ENCODE data around the gene ICE2. TPM values are rescaled to one million over a fixed set of nuclear protein-coding genes. Genes with fewer than 3 reads are reported as not detected.

ICE2 gene
- total RNA-seq, 1 experiment from 2014 or later, result 14.5 TPM

DNA sequence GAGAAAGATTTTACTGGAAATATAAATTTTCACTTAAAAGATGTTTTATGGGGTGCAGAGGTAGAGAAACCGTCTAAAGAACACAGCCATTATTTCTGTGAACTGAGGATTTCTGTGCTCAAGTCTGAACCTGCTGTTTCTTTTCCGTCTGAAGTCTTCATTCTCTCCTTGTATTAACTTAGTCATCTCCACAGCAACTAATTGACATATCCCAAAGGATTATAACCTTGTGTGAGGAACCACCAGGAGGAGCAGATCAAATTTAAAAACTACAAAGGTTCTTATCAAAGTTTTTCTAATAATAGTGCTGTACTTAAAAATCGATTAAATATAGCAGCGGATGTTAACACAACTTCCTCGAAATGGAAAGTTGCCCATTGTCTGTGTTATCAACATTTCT lies 31.1 kb upstream of the ICE2 start:
- H3K9me3 ChIP-seq, result no peaks in the 10 kb centered on the region
- no peak for DNase-seq
- H3K27me3 ChIP-seq, result no peaks in the 10 kb centered on the region
- H3K4me3 ChIP-seq, result no peak overlapping the region
- H3K36me3 ChIP-seq, result no peaks in the 10 kb centered on the region

DNA sequence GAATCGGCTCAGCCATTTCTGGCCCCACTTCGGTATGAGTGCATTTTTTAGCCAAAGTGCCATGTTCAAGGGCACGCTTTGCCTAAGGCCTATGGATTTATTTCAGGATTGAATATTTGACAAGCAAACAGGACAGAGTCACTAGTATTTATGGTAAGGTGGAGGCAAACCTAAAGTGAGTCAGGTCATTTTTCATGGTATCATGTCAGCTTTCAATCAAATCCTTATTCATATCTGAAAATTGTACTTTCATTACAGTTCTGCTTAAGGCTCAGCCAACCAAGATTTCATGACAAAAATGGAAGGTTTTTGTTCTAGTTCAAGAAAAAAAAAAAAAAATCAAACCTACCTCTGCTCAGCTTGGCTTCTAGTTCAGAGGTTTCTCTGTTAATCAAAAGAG lies 30.5 kb upstream of the ICE2 start:
- H3K9me3 ChIP-seq, result no peaks in the 10 kb centered on the region
- no peaks in the 10 kb centered on the region for H3K36me3 ChIP-seq
- no peaks in the 10 kb centered on the region for H3K27me3 ChIP-seq
- no peak overlapping the region for H3K4me3 ChIP-seq
- DNase-seq, result no peak

DNA sequence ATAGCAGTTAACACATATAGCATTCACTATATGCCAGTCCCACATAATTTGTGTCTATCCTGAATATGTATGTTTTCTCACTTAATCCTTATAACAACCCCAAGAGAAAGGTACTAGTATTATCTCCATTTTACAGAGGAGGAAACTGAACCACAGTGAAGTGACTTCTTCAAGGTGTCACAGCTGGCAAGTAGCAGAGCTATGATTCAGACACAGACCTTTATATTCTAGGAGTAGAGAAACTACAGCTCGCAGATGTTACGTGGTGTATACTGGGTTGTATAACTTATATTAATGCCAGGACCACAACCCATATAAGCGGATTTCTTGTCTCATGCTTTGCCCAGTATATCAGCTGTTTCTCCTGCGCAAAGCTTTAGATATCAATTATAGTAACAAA lies 29.5 kb upstream of the ICE2 start:
- no peaks in the 10 kb centered on the region for H3K27me3 ChIP-seq
- H3K4me3 ChIP-seq, result no peak overlapping the region
- no peaks in the 10 kb centered on the region for H3K9me3 ChIP-seq
- H3K36me3 ChIP-seq, result no peaks in the 10 kb centered on the region
- DNase-seq, result no peak

DNA sequence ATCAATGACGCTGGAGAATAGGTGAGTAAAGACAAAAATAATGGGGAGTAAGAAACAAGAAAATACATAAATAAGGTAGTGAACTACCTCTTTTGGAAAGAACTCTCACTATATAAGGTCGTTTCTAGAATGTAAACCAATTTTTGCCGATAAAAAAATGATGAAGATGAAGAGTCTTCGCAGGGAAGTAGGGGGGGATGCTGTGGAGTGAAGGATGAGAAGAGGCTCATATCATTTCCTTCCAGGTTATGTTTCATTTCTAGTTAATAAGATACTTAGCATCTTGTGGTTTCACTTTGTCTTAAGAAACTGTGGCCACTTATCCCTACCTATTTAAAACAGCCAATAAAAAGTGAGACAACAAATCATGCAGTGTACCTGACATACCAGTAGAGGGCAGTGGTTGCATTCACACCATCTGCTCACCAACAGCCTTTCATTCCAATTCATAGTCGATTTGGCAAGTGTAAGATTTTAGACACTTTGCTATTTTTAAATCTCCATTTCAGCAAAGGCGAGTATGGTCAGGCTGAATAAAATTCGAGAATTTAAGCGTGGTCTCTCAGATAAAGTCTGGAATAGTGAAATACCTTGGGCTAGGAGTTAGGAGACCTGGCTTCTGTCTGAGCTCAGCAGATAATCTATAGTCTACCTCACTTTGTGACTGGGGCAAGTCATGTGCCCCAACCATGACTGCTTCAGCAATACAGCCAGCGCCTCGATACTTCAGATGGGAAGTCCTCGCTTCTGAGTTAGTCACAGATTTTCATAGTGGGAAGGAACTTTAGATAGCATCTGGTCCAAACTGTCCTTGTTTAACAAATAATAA lies 28.9 kb upstream of the ICE2 start:
- DNase-seq, result peak; percentile 19
- no peaks in the 10 kb centered on the region for H3K27me3 ChIP-seq
- H3K9me3 ChIP-seq, result no peaks in the 10 kb centered on the region
- no peak overlapping the region for H3K4me3 ChIP-seq
- H3K36me3 ChIP-seq, result no peaks in the 10 kb centered on the region

DNA sequence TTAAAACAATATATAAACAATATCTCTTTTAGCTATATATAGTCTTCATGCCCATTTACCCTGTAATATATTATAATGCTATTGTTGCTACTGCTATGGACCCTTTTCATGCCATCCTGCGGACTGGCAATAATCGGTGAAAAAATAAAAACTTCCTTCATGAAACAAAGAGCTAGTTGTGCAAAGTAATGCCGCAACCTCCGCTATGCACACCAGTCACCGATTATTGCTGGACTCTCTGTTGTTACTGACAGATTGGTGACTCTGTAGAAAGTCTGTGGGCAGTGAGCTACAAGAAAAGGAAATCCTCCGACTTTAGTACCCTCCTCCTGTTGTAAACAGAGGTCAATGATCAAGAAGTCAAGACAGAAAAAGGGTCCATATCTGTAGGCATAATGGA lies 17.9 kb upstream of the ICE2 start:
- H3K36me3 ChIP-seq, result no peaks in the 10 kb centered on the region
- no peak for DNase-seq
- no peaks in the 10 kb centered on the region for H3K27me3 ChIP-seq
- no peaks in the 10 kb centered on the region for H3K9me3 ChIP-seq
- no peak overlapping the region for H3K4me3 ChIP-seq

DNA sequence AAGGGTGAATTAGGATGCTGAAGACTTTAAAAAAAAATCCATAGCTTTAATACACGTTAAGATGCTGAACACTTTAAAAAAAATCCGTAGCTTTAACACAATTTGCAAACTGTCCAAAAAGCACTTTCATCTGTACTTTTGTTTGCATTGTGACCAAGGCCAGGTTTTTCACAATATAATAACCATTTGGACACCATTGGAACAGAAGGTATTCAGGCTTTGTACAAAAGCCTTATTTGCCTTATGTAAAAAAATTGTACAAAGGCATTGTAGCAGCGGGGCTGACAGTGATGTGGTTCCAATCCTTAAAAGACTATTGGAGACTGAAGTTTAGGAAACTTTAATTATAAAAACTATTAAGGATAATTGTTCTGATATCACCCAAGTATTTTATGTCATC lies 15.2 kb upstream of the ICE2 start:
- H3K4me3 ChIP-seq, result no peak overlapping the region
- no peaks in the 10 kb centered on the region for H3K27me3 ChIP-seq
- no peaks in the 10 kb centered on the region for H3K36me3 ChIP-seq
- no peak for DNase-seq
- no peaks in the 10 kb centered on the region for H3K9me3 ChIP-seq

DNA sequence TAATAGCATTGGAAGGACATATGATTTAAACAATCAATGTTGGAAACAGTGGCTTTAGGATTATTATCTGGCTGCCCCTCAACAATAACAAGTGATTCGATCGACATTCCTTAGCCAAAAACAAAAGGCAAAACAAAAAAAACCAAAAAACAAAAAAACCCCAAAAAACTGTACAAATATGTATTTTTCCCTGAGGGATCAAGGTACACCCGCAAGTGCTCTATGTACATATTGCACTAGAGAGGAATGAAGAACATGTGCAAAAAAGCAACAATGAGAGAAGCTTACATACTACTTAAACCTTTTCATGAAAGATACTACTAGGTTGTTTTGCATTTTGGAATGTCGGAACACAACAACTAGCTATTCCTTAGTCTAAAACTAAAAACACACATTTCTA lies 14.2 kb upstream of the ICE2 start:
- Histone ChIP-seq H3K27me3 (no peaks in the 10 kb centered on the region), H3K36me3 (no peaks in the 10 kb centered on the region), H3K9me3 (no peaks in the 10 kb centered on the region), H3K4me3 (no peak overlapping the region)
- no peak for DNase-seq

DNA sequence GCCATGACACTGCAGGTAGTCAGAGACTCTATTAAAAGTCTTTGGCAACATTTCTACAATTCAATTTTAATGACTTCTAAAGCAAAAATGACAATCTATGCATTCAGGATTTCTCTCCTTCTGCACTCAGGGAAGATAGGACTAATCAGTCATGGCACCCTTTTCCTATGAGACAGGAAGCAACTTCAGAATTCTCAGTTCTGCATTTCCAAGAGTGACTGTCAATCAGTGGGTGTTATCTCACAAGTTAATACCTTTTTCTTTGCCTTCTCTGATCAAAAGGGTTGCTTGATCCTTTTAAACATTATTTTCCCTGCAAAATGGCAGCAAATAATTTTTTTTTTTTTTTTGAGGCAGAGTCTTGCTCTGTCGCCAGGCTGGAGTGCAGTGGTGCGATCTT lies 7.8 kb upstream of the ICE2 start:
- H3K4me3 ChIP-seq, result no peak overlapping the region
- DNase-seq, result no peak
- no peaks in the 10 kb centered on the region for H3K9me3 ChIP-seq
- no peaks in the 10 kb centered on the region for H3K27me3 ChIP-seq
- H3K36me3 ChIP-seq, result no peaks in the 10 kb centered on the region

DNA sequence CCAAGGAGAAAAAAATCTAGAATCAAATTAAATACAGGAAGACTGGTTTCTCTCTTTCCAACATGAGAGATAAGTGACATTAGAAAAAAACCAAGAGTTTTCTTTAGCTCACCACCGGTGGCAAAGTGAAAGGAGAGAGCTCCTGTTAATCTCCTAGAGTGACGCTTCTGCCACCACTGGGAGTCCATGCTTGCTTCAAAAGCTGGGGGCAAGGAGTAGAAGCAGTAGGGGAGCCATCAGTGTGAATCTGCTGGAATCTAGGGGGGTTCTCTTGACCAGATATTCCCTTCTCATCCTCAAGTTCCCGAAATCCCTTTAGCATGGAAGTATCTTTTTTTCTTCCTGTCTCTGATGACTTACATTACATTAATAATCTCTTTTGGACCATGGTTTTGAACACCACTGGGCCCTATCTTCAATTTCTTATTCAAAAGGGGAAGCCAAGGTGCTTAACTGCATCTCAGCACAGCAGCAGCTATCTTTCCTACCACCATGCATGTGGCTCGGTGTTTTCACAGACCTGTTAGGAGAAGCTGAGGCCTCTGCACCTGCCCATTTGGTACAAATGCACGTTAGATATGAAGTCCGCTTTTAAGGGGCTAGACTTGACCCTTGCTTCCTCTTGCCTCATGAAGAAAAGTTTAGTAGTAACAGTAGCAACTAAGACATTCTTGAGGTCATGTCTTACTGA lies 6.6 kb upstream of the ICE2 start:
- Histone ChIP-seq H3K9me3 (no peaks in the 10 kb centered on the region), H3K36me3 (no peaks in the 10 kb centered on the region), H3K27me3 (no peaks in the 10 kb centered on the region), H3K4me3 (no peak overlapping the region)
- DNase-seq, result no peak

DNA sequence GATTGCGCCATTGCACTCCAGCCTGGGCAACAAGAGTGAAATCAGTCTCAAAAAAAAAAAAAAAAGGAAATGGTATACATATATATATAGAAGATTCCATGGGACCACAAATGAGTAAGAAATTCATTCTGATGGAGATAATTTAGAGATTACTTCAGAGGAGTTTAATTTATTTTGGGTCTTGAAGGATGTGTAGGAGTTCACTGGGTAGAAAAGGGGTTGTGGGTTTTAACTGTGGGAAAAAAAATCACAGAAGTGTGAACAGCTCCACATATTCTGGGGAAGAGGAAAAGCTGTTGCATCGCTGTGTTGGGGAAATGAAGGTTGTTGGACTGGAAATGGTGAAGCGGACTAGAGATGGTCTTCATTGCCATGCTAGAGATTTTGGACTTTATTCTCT lies 4.1 kb upstream of the ICE2 start:
- Histone ChIP-seq H3K9me3 (no peaks in the 10 kb centered on the region), H3K27me3 (no peaks in the 10 kb centered on the region), H3K36me3 (no peaks in the 10 kb centered on the region), H3K4me3 (no peak overlapping the region)
- no peak for DNase-seq

DNA sequence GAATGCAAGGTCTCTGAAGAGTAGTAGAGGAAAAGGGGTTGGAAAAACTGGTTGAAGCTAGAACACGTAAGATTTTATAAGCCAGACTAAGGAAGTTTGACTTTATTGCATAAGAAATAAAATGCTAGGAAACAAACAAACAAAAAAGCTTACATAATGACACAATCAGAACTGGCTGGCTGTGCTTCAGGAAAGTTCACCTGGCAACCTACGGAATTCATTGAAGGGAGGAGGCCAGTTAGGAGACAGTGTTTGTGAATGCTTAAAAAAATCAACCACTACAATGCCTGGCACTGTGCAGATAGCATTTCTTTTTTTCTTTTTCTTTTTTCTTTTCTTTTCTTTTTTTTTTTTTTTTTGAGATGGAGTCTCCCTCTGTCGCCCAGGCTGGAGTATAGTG lies 1.9 kb upstream of the ICE2 start:
- Histone ChIP-seq H3K4me3 (no peak overlapping the region), H3K27me3 (no peaks in the 10 kb centered on the region), H3K9me3 (no peaks in the 10 kb centered on the region), H3K36me3 (peaks cover 11% of the 10 kb centered on the region)
- DNase-seq, result no peak

DNA sequence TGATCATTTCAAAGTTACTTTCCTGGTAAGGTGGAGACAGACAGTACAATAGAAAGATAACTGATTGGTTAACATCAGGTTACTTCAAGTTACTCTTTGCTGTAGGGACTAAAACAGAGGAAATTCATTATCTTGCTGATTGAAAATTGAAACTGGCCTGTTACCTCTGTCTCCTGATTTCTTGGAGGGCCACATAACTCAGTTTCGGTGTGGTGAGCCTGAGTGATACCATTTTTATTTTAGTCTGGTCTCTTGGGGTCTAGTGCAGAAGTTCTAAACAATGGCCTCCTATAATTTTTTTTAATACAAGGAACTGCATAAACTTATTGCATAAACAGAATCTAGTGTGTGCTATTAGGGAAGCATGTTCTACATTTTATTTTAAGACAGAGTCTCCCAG lies 1.2 kb upstream of the ICE2 start:
- no peak for DNase-seq
- Histone ChIP-seq H3K27me3 (no peaks in the 10 kb centered on the region), H3K4me3 (no peak overlapping the region), H3K9me3 (no peaks in the 10 kb centered on the region), H3K36me3 (peaks cover 16% of the 10 kb centered on the region)

DNA sequence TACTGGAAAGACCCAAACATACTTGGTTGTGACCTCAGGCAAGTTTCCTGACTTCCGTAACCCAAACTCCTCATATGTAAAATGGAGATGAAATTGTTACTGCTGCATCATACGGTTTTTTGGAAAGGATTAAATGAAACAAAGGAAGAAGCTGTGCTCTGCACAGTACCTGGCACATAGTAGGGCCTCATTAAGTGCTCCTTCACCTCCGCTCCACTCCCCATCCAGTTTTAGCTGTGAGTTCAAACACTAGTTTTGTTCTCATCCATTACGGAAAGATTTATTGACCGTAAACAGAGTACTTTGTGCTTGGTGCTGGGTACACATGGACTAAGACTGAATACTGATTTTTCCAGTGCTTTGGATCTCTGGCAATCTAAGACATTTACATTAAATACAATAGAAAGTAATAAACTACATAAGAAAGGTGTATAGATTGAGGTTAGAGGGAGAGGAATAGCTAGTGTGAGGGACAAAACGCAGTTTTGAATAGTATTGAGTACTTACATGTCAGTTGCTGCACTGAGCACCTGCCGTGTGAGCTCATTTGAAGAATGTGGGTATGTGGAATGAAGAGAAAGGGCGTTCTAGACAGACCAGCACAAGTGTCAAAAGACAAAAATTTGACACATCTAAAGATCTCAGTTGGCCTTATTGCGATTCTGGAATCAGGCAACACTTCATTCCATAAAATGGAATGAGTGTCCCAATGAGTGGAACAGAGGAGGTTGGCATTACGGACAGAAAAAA lies 594 bp upstream of the ICE2 start:
- Histone ChIP-seq H3K9me3 (no peaks in the 10 kb centered on the region), H3K4me3 (peak overlapping the region; percentile 86), H3K27me3 (no peaks in the 10 kb centered on the region), H3K36me3 (peaks cover 21% of the 10 kb centered on the region)
- no peak for DNase-seq

DNA sequence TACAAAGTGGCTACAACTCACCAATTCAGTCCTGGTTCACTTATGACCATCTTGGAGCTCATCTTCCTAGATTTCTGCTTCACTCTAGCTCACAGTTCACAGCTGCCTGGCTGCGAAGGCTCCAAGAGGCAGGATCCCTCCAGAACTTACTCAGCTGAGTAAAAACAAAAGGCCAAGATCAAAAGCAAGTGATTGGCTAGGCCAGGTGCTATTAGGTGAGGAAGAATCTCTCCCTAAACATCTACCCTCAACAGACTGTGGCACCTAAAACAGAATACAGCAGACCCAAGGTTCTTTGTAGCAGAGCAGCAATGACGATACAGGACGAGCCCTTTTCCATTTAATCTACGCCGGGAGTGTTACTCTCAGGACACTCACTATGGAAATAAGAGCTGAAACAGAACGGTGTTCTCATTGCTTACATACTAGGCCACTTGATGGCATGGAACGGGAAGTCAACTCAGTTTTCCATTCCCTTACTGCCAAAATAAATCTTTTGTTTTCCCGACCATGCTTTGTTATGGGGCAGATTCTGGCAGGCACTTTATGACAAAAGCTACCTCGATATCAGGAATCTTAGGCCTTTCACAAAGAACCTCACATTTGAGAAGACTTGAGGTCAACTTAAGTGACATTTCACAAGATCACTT lies 901 bp downstream of the ICE2 start:
- H3K4me3 ChIP-seq, result peak overlapping the region; percentile 86
- DNase-seq, result no peak
- H3K9me3 ChIP-seq, result no peaks in the 10 kb centered on the region
- H3K27me3 ChIP-seq, result no peaks in the 10 kb centered on the region
- peaks cover 29% of the 10 kb centered on the region for H3K36me3 ChIP-seq

DNA sequence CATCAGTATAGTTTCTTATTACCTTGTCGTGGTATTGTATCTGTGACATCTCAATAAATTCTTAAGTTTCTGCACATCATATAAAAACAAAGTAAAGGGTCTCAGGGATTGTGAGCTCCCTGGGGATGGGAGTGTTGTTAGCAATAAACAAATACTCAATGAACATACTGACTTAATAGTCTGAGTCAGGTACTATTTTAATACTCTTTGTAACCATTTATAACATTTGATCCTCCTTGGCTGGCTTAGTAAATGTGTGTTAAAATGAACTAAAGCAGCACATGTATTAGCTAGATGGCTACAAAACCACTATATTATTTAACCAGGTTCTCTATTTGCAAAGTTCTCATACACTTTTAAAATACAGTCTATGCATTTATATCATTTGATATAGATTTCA lies 1.8 kb downstream of the ICE2 start:
- no peak for DNase-seq
- no peaks in the 10 kb centered on the region for H3K27me3 ChIP-seq
- H3K36me3 ChIP-seq, result peaks cover 33% of the 10 kb centered on the region
- no peaks in the 10 kb centered on the region for H3K9me3 ChIP-seq
- H3K4me3 ChIP-seq, result 0 out of 2 replicates have a peak overlapping the region, but pooled peaks have one; percentile 1

DNA sequence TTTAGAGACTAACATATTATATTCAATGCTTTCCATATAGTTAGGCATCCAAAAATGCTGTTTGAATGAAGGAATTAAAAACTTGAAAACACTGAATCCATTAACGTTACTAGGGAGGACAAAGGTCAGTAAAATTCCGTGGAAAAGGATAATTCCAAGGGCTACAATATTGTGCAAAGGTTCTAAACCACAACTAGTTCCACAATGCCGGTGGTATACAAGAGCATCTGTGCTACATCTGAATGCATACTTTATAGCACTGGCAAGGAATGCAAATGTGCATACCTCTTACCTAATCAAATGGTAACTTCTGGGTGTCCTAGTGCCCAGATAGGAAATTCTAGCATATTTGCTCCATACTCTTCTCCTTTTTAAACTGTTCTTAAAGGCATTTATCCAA lies 2.2 kb downstream of the ICE2 start:
- H3K27me3 ChIP-seq, result no peaks in the 10 kb centered on the region
- H3K4me3 ChIP-seq, result 0 out of 2 replicates have a peak overlapping the region, but pooled peaks have one; percentile 1
- DNase-seq, result no peak
- no peaks in the 10 kb centered on the region for H3K9me3 ChIP-seq
- peaks cover 33% of the 10 kb centered on the region for H3K36me3 ChIP-seq

DNA sequence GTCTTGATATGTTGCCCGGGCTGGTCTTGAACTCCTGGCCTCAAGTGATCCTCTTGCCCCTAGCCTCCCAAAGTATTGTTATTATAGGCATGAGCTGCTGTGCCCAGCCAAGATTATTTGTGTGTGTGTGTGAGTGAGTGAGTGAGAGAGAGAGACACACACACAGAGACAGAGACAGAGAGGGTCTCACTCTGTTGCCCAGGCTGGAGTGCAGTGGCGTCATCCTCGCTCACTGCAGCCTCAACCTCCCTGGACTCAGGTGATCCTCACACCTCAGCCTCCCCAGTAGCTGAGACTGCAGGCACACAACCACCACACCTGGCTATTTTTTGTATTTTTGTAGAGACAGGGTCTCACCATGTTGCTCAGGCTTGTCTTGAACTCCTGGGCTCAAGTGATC lies 5.8 kb downstream of the ICE2 start:
- DNase-seq, result no peak
- Histone ChIP-seq H3K27me3 (no peaks in the 10 kb centered on the region), H3K9me3 (no peaks in the 10 kb centered on the region), H3K4me3 (no peak overlapping the region), H3K36me3 (peaks cover 50% of the 10 kb centered on the region)

Data from MG63 (cell line).